PC-3 (cell line): Measurements from ENCODE around the gene DNAH1. TPM values are rescaled to one million over a fixed set of nuclear protein-coding genes. Genes with fewer than 3 reads are reported as not detected.

Experiments
- ATAC-seq: fragments of 200-7000 bp; cut with Tn5 transposase; 2 replicates; pipeline ENCODE4 v1.9.1; 2020; ENCODE audit warnings: mild to moderate bottlenecking, moderate library complexity
- BruUV-seq: library from RNA; stranded (reverse); fragments of 400-500 nt; replicated peaks from 2 replicates; lab custom pipeline; 2021; lab: Mats Ljungman, UMichigan
- CTCF ChIA-PET: fragments of 300-600 bp; sonication (Branson Sonifier 250); formaldehyde crosslinking; loops from one replicate; lab custom pipeline; 2022; ENCODE audit warnings: antibody characterized with exemption; lab: Charles Lee
- POLR2A ChIA-PET: fragments of 300-600 bp; sonication (Branson Sonifier 250); formaldehyde crosslinking; loops from one replicate; lab custom pipeline; 2022; ENCODE audit warnings: antibody characterized with exemption; ENCODE audit not compliant: unreplicated experiment; lab: Charles Lee
- DNase-seq: peaks from one replicate; pipeline ENCODE4 v3.0.0-alpha.2; 2015
- H2AFZ ChIP-seq: fragments of 300-600 bp; sonication (generic); 2 replicates; pipeline ENCODE4 v1.6.0; 2016; ENCODE audit warnings: antibody characterized with exemption, low read length
- H3F3A ChIP-seq: fragments of 300-600 bp; sonication (generic); one replicate; pipeline ENCODE4 v1.6.0; 2017; ENCODE audit warnings: antibody characterized with exemption, low read length, control low read depth, mild to moderate bottlenecking; ENCODE audit not compliant: unreplicated experiment
- H3K27ac ChIP-seq: fragments of 300-600 bp; sonication (generic); 2 replicates; pipeline ENCODE4 v1.5.1; 2016; ENCODE audit warnings: mild to moderate bottlenecking, low read length
- H3K27me3 ChIP-seq: fragments of 300-600 bp; sonication (generic); 2 replicates; pipeline ENCODE4 v1.6.1; 2016; ENCODE audit warnings: low read length, mixed read lengths
- H3K36me3 ChIP-seq: fragments of 300-600 bp; sonication (generic); 2 replicates; pipeline ENCODE4 v1.6.1; 2016; ENCODE audit warnings: low read depth, mixed run types, low read length, mixed read lengths
- H3K4me1 ChIP-seq: fragments of 300-600 bp; sonication (generic); 2 replicates; pipeline ENCODE4 v1.5.1; 2016; ENCODE audit warnings: low read length; ENCODE audit not compliant: insufficient read depth
- H3K4me2 ChIP-seq: fragments of 300-600 bp; sonication (generic); 2 replicates; pipeline ENCODE4 v1.6.0; 2016; ENCODE audit warnings: low read length
- H3K4me3 ChIP-seq: fragments of 300-600 bp; sonication (generic); 2 replicates; pipeline ENCODE4 v1.5.1; 2016; ENCODE audit warnings: mild to moderate bottlenecking, low read length, mixed read lengths
- H3K79me2 ChIP-seq: fragments of 300-600 bp; sonication (generic); 2 replicates; pipeline ENCODE4 v1.6.1; 2017; ENCODE audit warnings: low read length, mixed read lengths
- H3K9ac ChIP-seq: fragments of 300-600 bp; sonication (generic); 2 replicates; pipeline ENCODE4 v1.6.0; 2016; ENCODE audit warnings: mild to moderate bottlenecking, low read length
- H3K9me2 ChIP-seq: fragments of 300-600 bp; sonication (generic); replicated peaks from 2 replicates; pipeline ENCODE4 v1.6.1; 2016; ENCODE audit warnings: mixed run types, low read length, mixed read lengths
- H3K9me3 ChIP-seq: fragments of 300-600 bp; sonication (generic); 2 replicates; pipeline ENCODE4 v1.6.1; 2016; ENCODE audit warnings: low read length, mixed read lengths
- H4K20me1 ChIP-seq: fragments of 300-600 bp; sonication (generic); 2 replicates; pipeline ENCODE4 v1.6.1; 2016; ENCODE audit warnings: low read length, mixed read lengths
- EZH2 ChIP-seq: fragments of 300-600 bp; sonication (generic); IDR thresholded peaks from one replicate; pipeline ENCODE4 v1.6.1; 2017; ENCODE audit warnings: antibody characterized with exemption, mild to moderate bottlenecking, low read length; ENCODE audit not compliant: unreplicated experiment
- EZH2phosphoT487 ChIP-seq: fragments of 300-600 bp; sonication (generic); IDR thresholded peaks from 2 replicates; pipeline ENCODE4 v1.6.1; 2018; ENCODE audit warnings: mild to moderate bottlenecking, antibody characterized with exemption, low read length, borderline replicate concordance
- intact Hi-C: fragments of 100-400 bp; cut with micrococcal nuclease; formaldehyde crosslinking; loops from 2 replicates; pipeline ENCODE4 v1.9.0; 2023
- total RNA-seq: library from RNA; depleted of rRNA; stranded (reverse); fragments of >200 nt; gene quantifications from 2 replicates; pipeline ENCODE4 v1.2.3, GENCODE V29; 2014
- TF ChIP-seq, protein P1 (sequence below): fragments of 300-600 bp; sonication (generic); conservative IDR thresholded peaks from 2 replicates; pipeline ENCODE4 v1.5.1; 2017; ENCODE audit warnings: antibody characterized with exemption, low read depth, mild to moderate bottlenecking, low read length

Gene DNAH1
- total RNA-seq, 1 experiment from 2014 or later = 2.2 TPM

- 0 out of 2 replicates have a peak, but pooled peaks have one; percentile 13 for ATAC-seq
- POLR2A ChIA-PET = no interaction called here
- H3K4me1 ChIP-seq = no peaks in the 10 kb centered on the region
These were observed 30.8 kb downstream of the DNAH1 start for GRCh38 chr3:52346623-52347530.

GRCh38 chr3:52347716-52348635, 31.9 kb downstream of the DNAH1 start:
- ChIA-PET POLR2A (no interaction called here), CTCF (no interaction called here)
- Histone ChIP-seq H3K9me3 (no peaks in the 10 kb centered on the region), H3K4me3 (no peak overlapping the region), H3F3A (no peaks in the 10 kb centered on the region), H3K4me2 (no peak overlapping the region), H3K36me3 (no peaks in the 10 kb centered on the region), H3K27ac (no peak overlapping the region), H3K4me1 (no peaks in the 10 kb centered on the region), H3K79me2 (no peaks in the 10 kb centered on the region), H3K9me2 (no peaks in the 10 kb centered on the region), H3K27me3 (no peaks in the 10 kb centered on the region), H3K9ac (no peak overlapping the region), H4K20me1 (no peaks in the 10 kb centered on the region), H2AFZ (no peak overlapping the region)
- TF ChIP-seq EZH2phosphoT487 = no peak
- DNase-seq = no peak
- no TSS peak for BruUV-seq
- intact Hi-C loops = no loop called here
- ATAC-seq = no peak

More at GRCh38 chr3:52346623-52347530, 30.8 kb downstream of the DNAH1 start:
- no peak overlapping the region for H3K4me2 ChIP-seq
- peak; percentile 24 for DNase-seq
- H2AFZ ChIP-seq = no peak overlapping the region
- intact Hi-C loops = no loop called here
- no peaks in the 10 kb centered on the region for H3K79me2 ChIP-seq
- H3K36me3 ChIP-seq = no peaks in the 10 kb centered on the region
- no peak overlapping the region for H3K9ac ChIP-seq
- no peak overlapping the region for H3K27ac ChIP-seq
- TF ChIP-seq EZH2 (no peak), EZH2phosphoT487 (no peak)
- TF ChIP-seq, protein P1, sequence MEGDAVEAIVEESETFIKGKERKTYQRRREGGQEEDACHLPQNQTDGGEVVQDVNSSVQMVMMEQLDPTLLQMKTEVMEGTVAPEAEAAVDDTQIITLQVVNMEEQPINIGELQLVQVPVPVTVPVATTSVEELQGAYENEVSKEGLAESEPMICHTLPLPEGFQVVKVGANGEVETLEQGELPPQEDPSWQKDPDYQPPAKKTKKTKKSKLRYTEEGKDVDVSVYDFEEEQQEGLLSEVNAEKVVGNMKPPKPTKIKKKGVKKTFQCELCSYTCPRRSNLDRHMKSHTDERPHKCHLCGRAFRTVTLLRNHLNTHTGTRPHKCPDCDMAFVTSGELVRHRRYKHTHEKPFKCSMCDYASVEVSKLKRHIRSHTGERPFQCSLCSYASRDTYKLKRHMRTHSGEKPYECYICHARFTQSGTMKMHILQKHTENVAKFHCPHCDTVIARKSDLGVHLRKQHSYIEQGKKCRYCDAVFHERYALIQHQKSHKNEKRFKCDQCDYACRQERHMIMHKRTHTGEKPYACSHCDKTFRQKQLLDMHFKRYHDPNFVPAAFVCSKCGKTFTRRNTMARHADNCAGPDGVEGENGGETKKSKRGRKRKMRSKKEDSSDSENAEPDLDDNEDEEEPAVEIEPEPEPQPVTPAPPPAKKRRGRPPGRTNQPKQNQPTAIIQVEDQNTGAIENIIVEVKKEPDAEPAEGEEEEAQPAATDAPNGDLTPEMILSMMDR = no peak
- no peaks in the 10 kb centered on the region for H4K20me1 ChIP-seq
- H3K9me2 ChIP-seq = no peaks in the 10 kb centered on the region
- CTCF ChIA-PET = no interaction called here
- H3K27me3 ChIP-seq = no peaks in the 10 kb centered on the region
- H3K4me3 ChIP-seq = no peak overlapping the region
- H3F3A ChIP-seq = no peaks in the 10 kb centered on the region
- BruUV-seq = no TSS peak
- no peaks in the 10 kb centered on the region for H3K9me3 ChIP-seq

- Histone ChIP-seq H3K4me3 (no peak overlapping the region), H3K9ac (no peak overlapping the region), H3K4me2 (no peak overlapping the region), H3K27me3 (no peaks in the 10 kb centered on the region), H2AFZ (no peak overlapping the region), H3K9me2 (no peaks in the 10 kb centered on the region), H3K27ac (no peak overlapping the region), H3K4me1 (no peaks in the 10 kb centered on the region), H3K9me3 (no peaks in the 10 kb centered on the region), H3K36me3 (no peaks in the 10 kb centered on the region), H3F3A (no peaks in the 10 kb centered on the region), H4K20me1 (no peaks in the 10 kb centered on the region), H3K79me2 (no peaks in the 10 kb centered on the region)
- intact Hi-C loops = no loop called here
- CTCF ChIA-PET = no interaction called here
- BruUV-seq = no TSS peak
- POLR2A ChIA-PET = no interaction called here
- no peak for ATAC-seq
- TF ChIP-seq EZH2 = no peak
- no peak for TF ChIP-seq EZH2phosphoT487
- TF ChIP-seq, protein P1 = no peak
- DNase-seq = no peak
These were observed 33.0 kb downstream of the DNAH1 start for GRCh38 chr3:52349131-52349530.
